Frontal cortex (tissue), 4 donors: ENCODE results near the gene GUK1. TPM values are rescaled to one million over a fixed set of nuclear protein-coding genes. Genes with fewer than 3 reads are reported as not detected.
"Not testable (repeated sequence)": the region's sequence is repeated elsewhere in the genome, so short reads cannot be mapped to it uniquely, and the experiment has no call there.

Experiments
- DNase-seq, 2 donors: peaks; one replicate each; pipeline ENCODE4 v3.0.0; 2012; ENCODE audit warnings: low spot score in 2 of 2
- FAIRE-seq: peaks from 2 replicates; lab custom pipeline; 2012; peaks lifted over from hg19 to GRCh38; lab: Jason Lieb, UNC
- total RNA-seq: library from RNA; depleted of rRNA; stranded (reverse); fragments of >200 nt; gene quantifications from one replicate; pipeline ENCODE4 v1.2.3, GENCODE V29; 2014
- donor health status: control.
- donor health status: control.
- donor health status: control.

GUK1 gene
- total RNA-seq, 1 donor from 2014 or later: 130 TPM

GRCh38 chr1:228102791-228103620 is 37.1 kb upstream of the GUK1 start, which contains the start of gene C1orf35:
C1orf35 (minus strand) TSS chr1:228103325; CDS start chr1:228103227, 98 bp downstream.
- DNase-seq (peak; percentile 97), FAIRE-seq (no peak)

DNA sequence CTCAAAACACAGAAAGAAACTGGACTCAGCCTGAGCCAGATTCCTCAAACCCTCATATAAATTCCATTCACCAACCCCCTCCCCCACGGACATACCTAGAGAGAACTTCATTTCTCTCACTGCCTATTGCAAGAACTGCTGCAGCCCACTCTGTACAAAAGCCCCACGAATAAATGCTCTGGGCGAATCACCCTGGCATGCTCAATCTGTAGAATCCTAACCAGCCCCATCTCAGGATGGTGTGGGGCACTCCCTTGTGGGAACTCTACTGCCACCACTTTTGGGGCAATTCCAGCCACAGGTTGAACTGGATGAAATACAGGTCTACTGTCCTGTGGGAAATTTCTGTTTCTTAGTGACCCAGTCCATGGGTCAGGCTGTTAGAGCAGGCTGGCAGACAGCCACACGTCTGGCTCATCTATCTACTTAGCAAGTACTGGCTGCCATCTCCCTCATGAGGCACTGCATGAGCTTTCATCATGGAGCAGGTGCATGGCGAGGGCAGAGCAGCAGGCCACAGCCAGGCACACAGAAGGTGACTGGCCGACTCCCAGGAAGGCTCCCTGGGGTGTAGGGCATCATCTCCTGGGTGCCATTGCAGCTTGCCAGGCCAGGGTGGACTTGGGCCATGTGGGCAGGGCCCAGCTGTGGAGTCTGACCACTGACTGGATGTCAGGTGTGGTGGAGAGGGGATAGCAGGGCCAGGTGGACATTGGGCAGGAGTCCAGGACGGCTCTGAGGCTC is 35.4 kb upstream of the GUK1 start:
- FAIRE-seq (no peak), DNase-seq (peak in 1 of 2 donors; percentile 5)

- DNase-seq: peak in 1 of 2 donors; percentile 9
- FAIRE-seq: no peak
These were observed 34.6 kb upstream of the GUK1 start for GRCh38 chr1:228105270-228105995.

DNA sequence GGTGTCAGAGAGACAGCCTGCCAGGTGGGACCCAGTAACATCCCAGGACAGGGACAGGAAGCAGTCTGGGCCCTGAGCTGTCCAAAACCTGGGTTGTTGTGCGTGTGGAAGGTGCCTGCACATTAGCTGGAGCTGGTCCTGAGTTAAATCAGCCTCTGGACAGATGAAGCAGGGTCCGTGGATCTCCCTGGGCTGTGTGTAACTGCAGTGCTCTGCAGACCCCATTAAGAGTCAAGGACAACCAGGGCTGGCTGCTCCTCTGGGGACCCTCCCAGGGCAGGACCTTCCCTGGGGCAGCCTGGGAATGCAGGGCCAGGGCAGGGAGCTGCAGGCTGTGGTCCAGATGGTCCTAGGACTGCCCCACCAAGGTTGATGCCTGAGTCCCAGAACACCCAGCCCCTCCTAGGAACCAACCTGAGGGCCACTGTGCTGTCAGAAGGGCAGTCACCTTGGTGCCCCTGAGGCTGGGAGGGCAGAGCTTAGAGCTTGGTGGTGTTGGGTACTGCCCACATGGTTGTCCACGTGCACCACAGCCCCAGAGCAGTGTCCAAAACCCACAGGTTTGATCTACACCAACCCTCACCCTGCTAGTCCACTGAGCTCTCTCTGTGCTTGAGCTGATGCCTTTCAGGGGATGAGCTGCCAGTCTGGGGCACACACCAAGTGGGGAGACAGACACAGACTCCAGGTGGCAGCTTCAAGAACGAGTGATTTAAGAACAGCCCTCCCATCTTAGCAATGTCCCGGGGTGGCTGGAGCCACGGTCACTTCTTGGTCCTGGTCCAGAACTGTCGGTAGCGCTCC is 33.9 kb upstream of the GUK1 start:
- FAIRE-seq (no peak), DNase-seq (peak in 1 of 2 donors; percentile 2)

GRCh38 chr1:228106800-228107054 is 33.4 kb upstream of the GUK1 start:
- DNase-seq: peak in 1 of 2 donors; percentile 6
- no peak for FAIRE-seq

- DNase-seq (peak in 1 of 2 donors; percentile 2), FAIRE-seq (no peak)
These were observed 32.4 kb upstream of the GUK1 start for GRCh38 chr1:228107636-228108035.

DNA sequence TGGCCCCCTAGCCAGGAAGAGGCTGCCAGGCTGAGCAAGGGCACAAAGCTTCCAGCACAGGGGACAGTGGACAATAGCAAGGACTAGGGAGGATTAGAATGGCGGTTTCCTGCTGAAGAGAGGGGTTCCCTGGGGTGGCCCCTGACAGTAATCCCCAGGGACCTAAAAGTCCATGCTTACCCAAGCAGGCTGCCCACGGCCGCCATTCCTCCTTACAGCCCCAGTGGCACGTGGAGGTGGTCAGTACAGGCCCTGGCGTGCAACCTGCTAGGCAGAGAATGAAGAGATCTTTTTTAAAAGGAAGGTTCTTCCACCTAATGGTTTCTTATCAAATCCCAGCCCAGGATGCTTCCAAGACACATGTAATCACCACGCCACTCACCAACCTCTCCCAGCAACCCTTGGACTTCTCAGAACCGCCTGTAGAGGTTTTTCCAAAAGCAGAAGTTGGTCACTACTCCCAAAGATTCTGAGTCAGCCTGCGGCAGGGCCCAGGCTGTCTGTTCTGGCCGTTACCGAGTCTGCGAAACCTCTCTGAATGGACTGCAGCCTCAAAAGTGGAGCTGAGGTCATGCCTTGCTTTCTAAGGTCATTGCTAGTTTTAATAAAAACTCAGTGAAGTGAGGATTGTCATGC is 31.9 kb upstream of the GUK1 start:
- FAIRE-seq (no peak), DNase-seq (peak in 1 of 2 donors; percentile 10)

DNA sequence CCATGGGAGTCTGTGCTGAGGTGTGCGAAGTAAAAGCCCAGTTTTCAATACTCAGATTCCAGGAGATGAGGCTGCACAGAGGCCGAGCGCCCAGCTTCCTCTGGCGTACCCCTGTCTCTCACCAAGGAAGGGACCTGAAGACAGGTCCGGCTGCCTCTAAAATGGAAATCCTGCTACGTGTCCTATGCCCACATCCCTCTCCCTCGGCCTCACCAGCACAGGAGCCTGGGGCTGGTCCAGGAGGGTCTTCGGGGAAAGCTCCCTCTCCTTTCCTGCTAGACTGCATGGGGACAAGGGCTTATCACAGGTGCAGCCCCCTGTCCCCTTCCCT is 31.4 kb upstream of the GUK1 start:
- no peak for FAIRE-seq
- peak in 1 of 2 donors; percentile 9 for DNase-seq

DNA sequence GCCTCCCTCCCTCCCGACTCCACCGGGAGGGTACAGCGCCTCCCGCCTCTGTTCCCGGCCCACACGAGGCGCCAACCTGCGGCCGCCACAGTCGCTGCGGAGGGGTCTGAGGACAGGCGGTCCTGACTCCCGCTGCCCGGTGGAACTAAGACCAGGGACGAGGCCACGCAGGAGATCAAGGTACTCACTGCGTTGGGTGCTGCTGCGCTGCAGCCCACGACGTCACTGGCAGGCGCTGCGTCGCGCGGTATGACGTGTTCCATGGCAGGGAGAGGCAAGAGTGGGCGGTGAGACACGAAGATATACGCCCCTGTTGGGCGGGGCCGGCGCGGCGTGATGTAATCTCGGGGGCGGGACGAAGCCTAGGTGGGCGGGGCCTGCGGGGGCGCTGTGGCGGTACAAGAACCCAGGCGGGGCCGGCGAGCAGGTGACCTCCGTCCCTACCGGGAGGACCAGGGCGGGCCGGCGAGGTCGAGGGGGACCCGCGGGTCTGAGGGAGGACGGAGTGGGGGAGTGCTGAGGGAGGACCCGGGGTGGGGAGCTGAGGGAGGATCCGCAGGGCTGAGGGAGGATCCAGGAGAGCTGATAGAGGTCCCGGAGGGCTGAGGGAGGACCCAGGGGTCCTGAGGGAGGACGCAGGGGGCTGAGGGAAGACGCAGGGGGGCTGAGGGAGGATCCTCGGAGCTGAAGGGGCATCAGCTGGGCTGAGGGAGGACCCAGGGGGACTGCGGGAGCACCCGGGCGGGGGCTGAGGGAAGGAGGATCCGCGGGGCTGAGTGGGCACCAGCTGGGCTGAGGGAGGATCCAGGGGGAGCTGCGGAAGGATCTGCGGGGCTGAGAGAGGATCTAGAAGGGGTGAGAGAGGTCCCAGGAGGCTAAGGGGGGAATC is 30.8 kb upstream of the GUK1 start, which contains the start of gene MRPL55:
Gene MRPL55 (minus strand): TSS at position 227 of the 889 bp plus-strand sequence. CDS start 1,039 bp downstream, outside the sequence.
- FAIRE-seq: no peak

GRCh38 chr1:228109962-228110488 is 30.1 kb upstream of the GUK1 start:
- DNase-seq (peak in 1 of 2 donors; percentile 5), FAIRE-seq (no peak)

More for the DNA sequence above, 30.8 kb upstream of the GUK1 start, which contains the start of gene MRPL55:
- peak; percentile 96 to 99 for DNase-seq

- FAIRE-seq (no peak), DNase-seq (no peak)
These were observed 29.5 kb upstream of the GUK1 start for GRCh38 chr1:228110556-228110955.

DNA sequence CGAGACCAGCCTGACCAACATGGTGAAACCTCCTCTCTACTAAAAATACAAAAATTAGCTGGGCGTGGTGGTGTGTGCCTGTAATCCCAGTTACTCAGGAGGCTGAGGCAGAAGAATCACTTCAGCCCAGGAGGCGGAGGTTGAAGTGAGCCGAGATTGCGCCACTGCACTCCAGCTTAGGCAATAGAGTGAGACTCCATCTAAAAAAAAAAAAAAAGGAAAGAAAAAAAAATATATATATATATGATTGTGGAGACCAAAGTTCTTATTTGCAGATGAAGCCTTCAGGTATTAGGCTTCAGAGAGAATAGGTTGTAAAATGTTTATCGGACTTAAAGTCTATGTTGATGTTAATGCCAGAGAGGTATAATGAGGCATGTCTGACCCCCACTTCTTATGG is 28.8 kb upstream of the GUK1 start:
- DNase-seq, FAIRE-seq: not testable (repeated sequence)

DNA sequence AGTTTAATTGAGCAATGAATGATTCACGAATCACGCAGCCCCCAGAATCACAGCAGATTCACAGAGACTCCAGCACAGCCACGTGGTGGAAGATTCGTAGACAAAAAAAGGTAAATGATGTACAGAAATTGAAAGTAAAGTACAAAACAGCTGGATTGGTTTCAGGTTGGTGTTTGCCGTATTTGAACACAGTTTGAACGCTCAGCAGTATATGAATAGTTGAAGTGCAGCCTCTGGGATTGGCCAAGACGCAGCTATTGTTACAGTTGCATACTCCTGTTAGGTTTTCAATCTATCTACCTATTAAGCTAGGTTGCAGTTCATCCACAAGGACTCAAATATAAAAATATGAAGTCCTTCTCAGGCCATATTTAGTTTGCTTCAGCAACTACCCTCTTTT is 27.9 kb upstream of the GUK1 start:
- FAIRE-seq (no peak), DNase-seq (no peak)

DNA sequence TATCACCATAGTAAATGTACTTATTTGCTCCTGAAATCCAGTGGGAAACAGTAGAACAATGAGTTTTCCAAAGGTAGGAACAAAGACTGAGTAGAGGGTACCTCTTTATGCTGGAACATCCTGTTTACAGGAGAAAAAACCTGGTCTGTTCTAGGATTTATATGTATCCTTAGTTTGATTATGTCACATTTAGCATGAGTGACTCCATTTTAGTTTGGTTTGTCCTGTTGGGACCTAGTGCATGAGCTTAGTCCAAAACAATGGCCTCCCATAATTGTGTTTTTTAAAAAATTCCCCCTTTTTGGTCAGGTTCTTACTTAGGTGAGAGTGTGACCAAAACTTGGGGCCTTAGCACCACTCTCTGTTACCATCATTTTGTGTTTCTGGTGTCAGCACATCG is 27.5 kb upstream of the GUK1 start:
- no peak for FAIRE-seq

GRCh38 chr1:228114827-228115226 is 25.3 kb upstream of the GUK1 start:
- FAIRE-seq (no peak), DNase-seq (no peak)

More for the DNA sequence above, 27.5 kb upstream of the GUK1 start:
- DNase-seq: no peak

- no peak for DNase-seq
- FAIRE-seq: no peak
These were observed 22.7 kb upstream of the GUK1 start for GRCh38 chr1:228117335-228117734.

GRCh38 chr1:228118040-228118439 is 22.0 kb upstream of the GUK1 start:
- FAIRE-seq: no peak
- DNase-seq: no peak

GRCh38 chr1:228120351-228120750 is 19.7 kb upstream of the GUK1 start:
- no peak for FAIRE-seq
- DNase-seq: no peak
